Tibial nerve (tissue), 4 donors: ENCODE measurements around the gene PLS3.

Source experiments
- EP300 ChIP-seq, 2 donors: sonication (generic); formaldehyde crosslinking; IDR thresholded peaks; one replicate each; pipeline ENCODE4 v1.6.1; 2017; ENCODE audit warnings: antibody characterized with exemption in 2 of 2, mild to moderate bottlenecking in 1 of 2
- POLR2A ChIP-seq, 2 donors: fragments of 450-650 bp; IDR thresholded peaks; one replicate each; pipeline ENCODE4 v1.6.1; 2017; ENCODE audit warnings: antibody characterized with exemption in 2 of 2, mild to moderate bottlenecking in 2 of 2, moderate library complexity in 2 of 2
- TF ChIP-seq, protein P1 (sequence below), 5 experiments: fragments of 200-600 bp in 3 of 5; fragments of 450-650 bp in 2 of 5; sonication (generic) in 3 of 5; IDR thresholded peaks; one replicate each; pipeline ENCODE4 v1.5.1; 2016 to 2019; ENCODE audit warnings: antibody characterized with exemption in 5 of 5, mild to moderate bottlenecking in 3 of 5, moderate library complexity in 2 of 5

DNA sequence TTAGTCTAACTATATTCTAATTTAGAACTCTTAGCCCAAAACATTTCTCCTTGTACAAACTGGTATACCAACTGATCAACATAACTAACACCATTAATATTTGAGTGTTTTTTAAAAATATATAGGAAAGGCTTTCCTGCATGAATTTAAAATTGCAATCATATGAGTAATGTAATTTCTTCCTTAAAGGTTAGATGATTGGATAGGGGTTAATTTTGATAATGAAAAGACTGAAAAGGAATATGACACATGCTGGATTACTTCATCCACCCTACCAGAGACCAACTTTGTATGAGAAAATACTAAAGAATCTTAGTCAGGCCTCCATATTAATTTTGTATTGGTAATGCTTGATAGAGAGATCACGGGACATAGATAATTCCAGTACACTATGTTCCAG lies 25.1 kb upstream of the PLS3 start:
- TF ChIP-seq, protein P1, sequence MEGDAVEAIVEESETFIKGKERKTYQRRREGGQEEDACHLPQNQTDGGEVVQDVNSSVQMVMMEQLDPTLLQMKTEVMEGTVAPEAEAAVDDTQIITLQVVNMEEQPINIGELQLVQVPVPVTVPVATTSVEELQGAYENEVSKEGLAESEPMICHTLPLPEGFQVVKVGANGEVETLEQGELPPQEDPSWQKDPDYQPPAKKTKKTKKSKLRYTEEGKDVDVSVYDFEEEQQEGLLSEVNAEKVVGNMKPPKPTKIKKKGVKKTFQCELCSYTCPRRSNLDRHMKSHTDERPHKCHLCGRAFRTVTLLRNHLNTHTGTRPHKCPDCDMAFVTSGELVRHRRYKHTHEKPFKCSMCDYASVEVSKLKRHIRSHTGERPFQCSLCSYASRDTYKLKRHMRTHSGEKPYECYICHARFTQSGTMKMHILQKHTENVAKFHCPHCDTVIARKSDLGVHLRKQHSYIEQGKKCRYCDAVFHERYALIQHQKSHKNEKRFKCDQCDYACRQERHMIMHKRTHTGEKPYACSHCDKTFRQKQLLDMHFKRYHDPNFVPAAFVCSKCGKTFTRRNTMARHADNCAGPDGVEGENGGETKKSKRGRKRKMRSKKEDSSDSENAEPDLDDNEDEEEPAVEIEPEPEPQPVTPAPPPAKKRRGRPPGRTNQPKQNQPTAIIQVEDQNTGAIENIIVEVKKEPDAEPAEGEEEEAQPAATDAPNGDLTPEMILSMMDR (IDR thresholded peaks at IDR 0.05) = no peak
- TF ChIP-seq POLR2A (IDR thresholded peaks at IDR 0.05) = no peak
- TF ChIP-seq EP300 (IDR thresholded peaks at IDR 0.05) = no peak
